H9 (cell line): Measurements from ENCODE around the gene EMX2. TPM values are rescaled to one million over a fixed set of nuclear protein-coding genes. Genes with fewer than 3 reads are reported as not detected.

Source experiments
- DNase-seq: peaks from one replicate; pipeline ENCODE4 v3.0.0-alpha.2; 2017
- H2AFZ ChIP-seq: one replicate; pipeline ENCODE4 v1.6.1; 2013; ENCODE audit warnings: mild to moderate bottlenecking, low read length, control low read depth, moderate library complexity
- H2AK5ac ChIP-seq: 2 replicates; pipeline ENCODE4 v1.6.1; 2013; ENCODE audit warnings: low read length, control low read depth, mixed read lengths; ENCODE audit not compliant: insufficient read length
- H2BK120ac ChIP-seq: one replicate; pipeline ENCODE4 v1.6.1; 2013; ENCODE audit warnings: low read depth, mild to moderate bottlenecking, low read length, control low read depth, inconsistent platforms; ENCODE audit not compliant: poor library complexity, severe bottlenecking
- H2BK12ac ChIP-seq: 2 replicates; pipeline ENCODE4 v1.6.1; 2013; ENCODE audit warnings: low read length, control low read depth, mixed read lengths, low read depth; ENCODE audit not compliant: insufficient read length
- H2BK15ac ChIP-seq: 2 replicates; pipeline ENCODE4 v1.6.1; 2013; ENCODE audit warnings: low read depth, low read length, control low read depth
- H2BK20ac ChIP-seq: one replicate; pipeline ENCODE4 v1.6.1; 2013; ENCODE audit warnings: low read depth, mild to moderate bottlenecking, low read length, control low read depth, inconsistent platforms; ENCODE audit not compliant: poor library complexity, severe bottlenecking
- H2BK5ac ChIP-seq: 2 replicates; pipeline ENCODE4 v1.6.1; 2013; ENCODE audit warnings: low read length, control low read depth, mixed read lengths; ENCODE audit not compliant: insufficient read length
- H3K14ac ChIP-seq: 2 replicates; pipeline ENCODE4 v1.6.1; 2013; ENCODE audit warnings: low read length, control low read depth; ENCODE audit not compliant: insufficient read depth
- H3K18ac ChIP-seq: 2 replicates; pipeline ENCODE4 v1.6.1; 2013; ENCODE audit warnings: low read depth, mild to moderate bottlenecking, mixed read lengths, low read length, control low read depth; ENCODE audit not compliant: insufficient read length
- H3K23ac ChIP-seq: 2 replicates; pipeline ENCODE4 v1.6.1; 2013; ENCODE audit warnings: low read length, control low read depth, mixed read lengths, low read depth; ENCODE audit not compliant: insufficient read length
- H3K23me2 ChIP-seq: 2 replicates; pipeline ENCODE4 v1.6.1; 2013; ENCODE audit warnings: low read depth, mild to moderate bottlenecking, mixed read lengths, low read length, control low read depth; ENCODE audit not compliant: insufficient read length, poor library complexity, severe bottlenecking
- H3K27ac ChIP-seq: 2 replicates; pipeline ENCODE4 v1.5.1; 2013; ENCODE audit warnings: low read length, control low read depth, mixed read lengths, low read depth; ENCODE audit not compliant: insufficient read length
- H3K27me3 ChIP-seq: 2 replicates; pipeline ENCODE4 v1.6.1; 2013; ENCODE audit warnings: low read length, control low read depth, inconsistent platforms; ENCODE audit not compliant: insufficient read depth
- H3K4ac ChIP-seq: 2 replicates; pipeline ENCODE4 v1.6.1; 2013; ENCODE audit warnings: low read depth, mild to moderate bottlenecking, control low read depth, inconsistent platforms, low read length, moderate library complexity
- H3K4me1 ChIP-seq: 2 replicates; pipeline ENCODE4 v1.6.1; 2013; ENCODE audit warnings: low read length, control low read depth, inconsistent platforms; ENCODE audit not compliant: insufficient read depth
- H3K4me2 ChIP-seq: 2 replicates; pipeline ENCODE4 v1.6.1; 2013; ENCODE audit warnings: low read length, control low read depth, mixed read lengths; ENCODE audit not compliant: insufficient read length, insufficient read depth
- H3K56ac ChIP-seq: 2 replicates; pipeline ENCODE4 v1.6.1; 2013; ENCODE audit warnings: low read depth, mild to moderate bottlenecking, mixed read lengths, low read length, control low read depth; ENCODE audit not compliant: insufficient read length
- H3K79me1 ChIP-seq: 2 replicates; pipeline ENCODE4 v1.6.1; 2013; ENCODE audit warnings: low read depth, mild to moderate bottlenecking, moderate library complexity, low read length, control low read depth, inconsistent platforms; ENCODE audit not compliant: insufficient read depth, poor library complexity, severe bottlenecking
- H3K79me2 ChIP-seq: 2 replicates; pipeline ENCODE4 v1.6.1; 2013; ENCODE audit warnings: low read length, control low read depth, inconsistent platforms; ENCODE audit not compliant: insufficient read depth
- H3K9ac ChIP-seq: 2 replicates; pipeline ENCODE4 v1.6.1; 2013; ENCODE audit warnings: low read length, control low read depth, mixed read lengths; ENCODE audit not compliant: insufficient read length; ENCODE audit errors: extremely low read depth
- H3K9me3 ChIP-seq: one replicate; pipeline ENCODE4 v1.6.1; 2013; ENCODE audit warnings: low read depth, low read length, inconsistent platforms; ENCODE audit not compliant: control insufficient read depth
- H3T11ph ChIP-seq: one replicate; pipeline ENCODE4 v1.6.1; 2013; ENCODE audit warnings: mild to moderate bottlenecking, low read length, control low read depth, inconsistent platforms
- H4K20me1 ChIP-seq: one replicate; pipeline ENCODE4 v1.6.1; 2013; ENCODE audit not compliant: control insufficient read depth, insufficient read length, insufficient read depth
- H4K5ac ChIP-seq: 2 replicates; pipeline ENCODE4 v1.6.1; 2013; ENCODE audit warnings: low read depth, mild to moderate bottlenecking, mixed read lengths, low read length, control low read depth; ENCODE audit not compliant: insufficient read length
- H4K8ac ChIP-seq: replicated peaks from 2 replicates; pipeline ENCODE4 v1.6.1; 2013; ENCODE audit warnings: low read length, control low read depth, mixed read lengths, low read depth; ENCODE audit not compliant: insufficient read length
- H4K91ac ChIP-seq: 2 replicates; pipeline ENCODE4 v1.6.1; 2013; ENCODE audit warnings: low read depth, mild to moderate bottlenecking, moderate library complexity, mixed read lengths, low read length, control low read depth; ENCODE audit not compliant: insufficient read length
- H3K27ac Mint-ChIP-seq, 3 experiments: 2 replicates in 2 of 3; 3 replicates in 1 of 3; pipeline ENCODE4 v1.8.0; 2020 to 2021; ENCODE audit warnings: mixed read lengths in 3 of 3, mild to moderate bottlenecking in 1 of 3, moderate library complexity in 1 of 3
- H3K27me3 Mint-ChIP-seq: 2 replicates; pipeline ENCODE4 v1.8.0; 2021; ENCODE audit warnings: low read depth, mild to moderate bottlenecking, moderate library complexity, mixed read lengths
- H3K36me3 Mint-ChIP-seq, 3 experiments: 2 replicates in 2 of 3; 3 replicates in 1 of 3; pipeline ENCODE4 v1.8.0; 2020 to 2021; ENCODE audit warnings: low read depth in 3 of 3, mixed read lengths in 3 of 3; ENCODE audit not compliant: insufficient read depth in 1 of 3
- H3K4me1 Mint-ChIP-seq, 2 experiments: 2 replicates each; pipeline ENCODE4 v1.8.0; 2020; ENCODE audit warnings: mixed read lengths in 2 of 2
- H3K4me3 Mint-ChIP-seq, 2 experiments: 2 replicates in 1 of 2; 3 replicates in 1 of 2; pipeline ENCODE4 v1.8.0; 2020 to 2021; ENCODE audit warnings: mild to moderate bottlenecking in 2 of 2, mixed read lengths in 2 of 2, moderate library complexity in 1 of 2
- H3K9me3 Mint-ChIP-seq, 2 experiments: 2 replicates in 1 of 2; 3 replicates in 1 of 2; pipeline ENCODE4 v1.8.0; 2020; ENCODE audit warnings: mild to moderate bottlenecking in 2 of 2, mixed read lengths in 2 of 2, moderate library complexity in 1 of 2
- WGBS: extraction: QIAGEN DNeasy Blood & Tissue Kit; methylation state at CpG from one replicate; pipeline ENCODE4 v1.1.7; 2013; ENCODE audit warnings: missing lambda C conversion rate, low lambda C conversion rate, mixed read lengths; ENCODE audit not compliant: insufficient read length; ENCODE audit errors: extremely low coverage; 5-methylcytosine and 5-hydroxymethylcytosine counted together
- total RNA-seq: library from RNA; stranded (reverse); gene quantifications from 2 replicates; pipeline ENCODE4 v1.2.1, GENCODE V29; 2021
- TF ChIP-seq, protein P1 (sequence below): fragments of 200-600 bp; sonication (generic); conservative IDR thresholded peaks from 3 replicates; pipeline ENCODE4 v1.8.0; 2021; ENCODE audit warnings: antibody characterized with exemption, mild to moderate bottlenecking

Gene EMX2
- total RNA-seq, 1 experiment from 2014 or later: not detected

DNA sequence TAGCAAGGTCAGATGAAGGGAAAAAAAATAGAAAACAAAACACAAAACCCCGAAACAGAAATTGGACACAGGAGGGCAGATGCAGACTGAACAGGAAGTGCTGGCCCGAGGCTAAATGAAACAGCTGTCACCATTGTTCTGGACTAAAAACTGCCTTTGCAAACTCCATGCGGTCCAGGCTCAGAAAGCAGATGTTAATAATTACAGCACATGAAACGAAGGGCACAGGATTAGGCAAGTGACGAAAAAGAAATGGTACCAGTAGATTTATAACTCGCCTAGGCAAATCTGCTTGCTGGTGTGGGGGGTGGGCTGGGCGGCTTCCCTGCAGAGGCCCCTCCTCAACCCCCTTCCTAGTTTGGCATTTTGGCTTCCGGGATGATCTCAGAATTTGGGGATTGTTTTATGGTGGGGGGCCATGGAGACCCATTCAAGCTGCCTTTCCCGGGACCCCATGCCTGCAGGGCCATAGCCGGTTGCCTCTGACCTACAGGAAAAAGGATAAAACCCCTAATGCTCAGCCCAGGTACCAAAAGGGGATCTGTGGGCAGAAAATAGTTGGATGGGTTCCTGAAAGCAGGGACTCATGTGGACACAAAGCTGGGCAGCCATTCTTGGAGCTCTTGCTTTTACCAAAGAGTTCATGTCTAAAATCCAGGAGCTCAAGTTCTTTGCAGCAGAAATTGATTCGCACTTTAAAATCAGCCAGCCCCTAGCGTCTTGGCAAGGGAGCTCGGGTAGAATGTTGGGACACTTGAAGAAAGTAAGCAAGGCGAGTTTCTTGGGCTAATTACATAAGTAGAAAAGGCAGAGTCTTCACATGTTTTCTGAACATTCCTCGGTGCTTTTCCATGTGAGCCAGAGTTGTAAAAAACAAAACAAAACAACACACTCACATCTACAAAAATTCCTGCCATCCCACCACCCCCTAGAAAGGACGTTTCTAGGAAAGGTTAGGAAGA, 39.0 kb upstream of the EMX2 start:
- Histone ChIP-seq H4K5ac (no peak overlapping the region), H3K4me1 (no peaks in the 10 kb centered on the region), H4K91ac (no peak overlapping the region), H3K23ac (no peak overlapping the region), H3K18ac (no peak overlapping the region), H4K20me1 (no peaks in the 10 kb centered on the region), H3K9me3 (no peaks in the 10 kb centered on the region), H3T11ph (no peak overlapping the region), H2BK5ac (no peak overlapping the region), H3K27ac (no peak overlapping the region), H3K4me2 (no peak overlapping the region), H2BK120ac (no peak overlapping the region), H3K9ac (no peak overlapping the region), H3K14ac (no peak overlapping the region), H3K79me2 (no peaks in the 10 kb centered on the region), H2AFZ (no peak overlapping the region), H3K56ac (no peak overlapping the region), H3K79me1 (no peaks in the 10 kb centered on the region), H2BK15ac (no peak overlapping the region), H2BK20ac (no peak overlapping the region), H4K8ac (no peak overlapping the region), H3K4ac (no peak overlapping the region), H2BK12ac (no peak overlapping the region), H3K23me2 (no peaks in the 10 kb centered on the region), H2AK5ac (no peak overlapping the region), H3K27me3 (no peaks in the 10 kb centered on the region)
- TF ChIP-seq, protein P1, sequence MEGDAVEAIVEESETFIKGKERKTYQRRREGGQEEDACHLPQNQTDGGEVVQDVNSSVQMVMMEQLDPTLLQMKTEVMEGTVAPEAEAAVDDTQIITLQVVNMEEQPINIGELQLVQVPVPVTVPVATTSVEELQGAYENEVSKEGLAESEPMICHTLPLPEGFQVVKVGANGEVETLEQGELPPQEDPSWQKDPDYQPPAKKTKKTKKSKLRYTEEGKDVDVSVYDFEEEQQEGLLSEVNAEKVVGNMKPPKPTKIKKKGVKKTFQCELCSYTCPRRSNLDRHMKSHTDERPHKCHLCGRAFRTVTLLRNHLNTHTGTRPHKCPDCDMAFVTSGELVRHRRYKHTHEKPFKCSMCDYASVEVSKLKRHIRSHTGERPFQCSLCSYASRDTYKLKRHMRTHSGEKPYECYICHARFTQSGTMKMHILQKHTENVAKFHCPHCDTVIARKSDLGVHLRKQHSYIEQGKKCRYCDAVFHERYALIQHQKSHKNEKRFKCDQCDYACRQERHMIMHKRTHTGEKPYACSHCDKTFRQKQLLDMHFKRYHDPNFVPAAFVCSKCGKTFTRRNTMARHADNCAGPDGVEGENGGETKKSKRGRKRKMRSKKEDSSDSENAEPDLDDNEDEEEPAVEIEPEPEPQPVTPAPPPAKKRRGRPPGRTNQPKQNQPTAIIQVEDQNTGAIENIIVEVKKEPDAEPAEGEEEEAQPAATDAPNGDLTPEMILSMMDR: no peak
- WGBS: no CpG with 5 or more reads among the region's 16 CpGs
- Mint-ChIP-seq H3K9me3 (no peaks in the 10 kb centered on the region), H3K36me3 (no peaks in the 10 kb centered on the region), H3K27me3 (peaks cover 31% of the 10 kb centered on the region), H3K27ac (no peak overlapping the region), H3K4me1 (peaks cover 3 to 8% of the 10 kb centered on the region in 2 experiments; a peak in 2 of 4 replicates), H3K4me3 (no peak overlapping the region; a peak in 1 of 5 replicates)
- DNase-seq: peak; percentile 20
